Natural killer cell (primary cell): Measurements from ENCODE around the gene HDAC4. TPM values are rescaled to one million over a fixed set of nuclear protein-coding genes. Genes with fewer than 3 reads are reported as not detected.

Experiments
- ATAC-seq, 3 donors: fragments of 150-1000 bp in 2 of 3; fragments of 200-7000 bp in 1 of 3; cut with Tn5 transposase; 1 replicate in 1 of 3; 2 replicates in 2 of 3; pipeline ENCODE4 v1.10.0; 2021; ENCODE audit warnings: mild to moderate bottlenecking in 2 of 3, moderate library complexity in 2 of 3
- DNase-seq, 2 donors: peaks; one replicate each; pipeline versions ENCODE4 v3.0.0 to v3.0.0-alpha.2; 2013 to 2021; ENCODE audit warnings: mixed read lengths in 1 of 2
- H3K27ac ChIP-seq: one replicate; pipeline ENCODE4 v1.5.1; 2013; ENCODE audit warnings: mild to moderate bottlenecking, low read length
- H3K27me3 ChIP-seq: one replicate; pipeline ENCODE4 v1.6.1; 2013; ENCODE audit warnings: low read length; ENCODE audit not compliant: control insufficient read depth, insufficient read depth
- H3K36me3 ChIP-seq: one replicate; pipeline ENCODE4 v1.6.1; 2013; ENCODE audit warnings: low read length; ENCODE audit not compliant: control insufficient read depth, insufficient read depth
- H3K4me1 ChIP-seq: one replicate; pipeline ENCODE4 v1.6.1; 2013; ENCODE audit warnings: low read length; ENCODE audit not compliant: control insufficient read depth, insufficient read depth
- H3K4me3 ChIP-seq: one replicate; pipeline ENCODE4 v1.5.1; 2013; ENCODE audit warnings: low read length
- H3K9me3 ChIP-seq: one replicate; pipeline ENCODE4 v1.6.1; 2013; ENCODE audit warnings: low read length; ENCODE audit not compliant: control insufficient read depth, insufficient read depth
- H3K27ac Mint-ChIP-seq, 2 donors: one replicate each; pipeline ENCODE4 v1.8.0; 2022; ENCODE audit warnings: mild to moderate bottlenecking in 2 of 2, mixed read lengths in 2 of 2, moderate library complexity in 1 of 2
- H3K27me3 Mint-ChIP-seq, 2 donors: one replicate each; pipeline ENCODE4 v1.8.0; 2022; ENCODE audit warnings: low read depth in 2 of 2, mixed read lengths in 2 of 2
- H3K36me3 Mint-ChIP-seq: one replicate; pipeline ENCODE4 v1.8.0; 2022; ENCODE audit warnings: mixed read lengths
- H3K4me1 Mint-ChIP-seq, 2 donors: one replicate each; pipeline ENCODE4 v1.8.0; 2022; ENCODE audit warnings: mixed read lengths in 2 of 2
- H3K4me3 Mint-ChIP-seq: one replicate; pipeline ENCODE4 v1.8.0; 2022; ENCODE audit warnings: mild to moderate bottlenecking, moderate library complexity, mixed read lengths
- H3K9me3 Mint-ChIP-seq, 2 donors: one replicate each; pipeline ENCODE4 v1.8.0; 2022; ENCODE audit warnings: mixed read lengths in 2 of 2
- CTCF ChIP-seq: fragments of 200-600 bp; IDR thresholded peaks from one replicate; pipeline ENCODE4 v1.8.0; 2022; ENCODE audit warnings: antibody characterized with exemption
- WGBS: methylation state at CpG from one replicate; pipeline ENCODE4 v1.1.7; 2013; ENCODE audit warnings: missing lambda C conversion rate; ENCODE audit not compliant: insufficient coverage; 5-methylcytosine and 5-hydroxymethylcytosine counted together
- intact Hi-C: fragments of 100-400 bp; cut with micrococcal nuclease; formaldehyde crosslinking; loops from one replicate; pipeline ENCODE4 v1.14.2; 2022
- total RNA-seq, 4 donors: library from RNA; stranded (reverse); fragments of 120-200 nt in 1 of 4; gene quantifications; one replicate each; pipeline versions ENCODE4 v1.2.3 to v1.2.4, GENCODE V29; 2013 to 2022

HDAC4 gene
- total RNA-seq, 3 donors from 2014 or later (not counting 1 experiment from before 2014, with no cell fraction given) = 74.9 to 105 (median 100) TPM

- no peaks in the 10 kb centered on the region for H3K36me3 Mint-ChIP-seq
- no peaks in the 10 kb centered on the region for H3K9me3 Mint-ChIP-seq
- peak in 1 of 3 donors; percentile 12 for ATAC-seq
- Histone ChIP-seq H3K27ac (no peak overlapping the region), H3K4me3 (no peak overlapping the region), H3K4me1 (peaks cover 12% of the 10 kb centered on the region), H3K27me3 (no peaks in the 10 kb centered on the region), H3K9me3 (no peaks in the 10 kb centered on the region), H3K36me3 (no peaks in the 10 kb centered on the region)
- no peaks in the 10 kb centered on the region for H3K27me3 Mint-ChIP-seq
- intact Hi-C loops = no loop called here
- peaks cover 0 to under 1% of the 10 kb centered on the region in 2 donors for H3K4me1 Mint-ChIP-seq
- H3K4me3 Mint-ChIP-seq = no peak overlapping the region
- WGBS = 96% methylated on average over 34 of the region's 34 CpGs
- H3K27ac Mint-ChIP-seq = no peak overlapping the region
- TF ChIP-seq CTCF = no peak
- DNase-seq = peak in 1 of 2 donors; percentile 4
Measured at GRCh38 chr2:239371726-239372686, 28.8 kb downstream of the HDAC4 start.

- Mint-ChIP-seq H3K4me1 (peaks cover 0 to under 1% of the 10 kb centered on the region in 2 donors), H3K9me3 (no peaks in the 10 kb centered on the region), H3K4me3 (no peak overlapping the region), H3K27ac (no peak overlapping the region), H3K27me3 (no peaks in the 10 kb centered on the region), H3K36me3 (no peaks in the 10 kb centered on the region)
- ATAC-seq = no peak
- no peak for TF ChIP-seq CTCF
- no peak overlapping the region for H3K4me3 ChIP-seq
- intact Hi-C loops = no loop called here
- no peaks in the 10 kb centered on the region for H3K36me3 ChIP-seq
- H3K9me3 ChIP-seq = no peaks in the 10 kb centered on the region
- H3K27ac ChIP-seq = no peak overlapping the region
- H3K27me3 ChIP-seq = no peaks in the 10 kb centered on the region
- 97% methylated on average over 13 of the region's 13 CpGs for WGBS
- peak in 1 of 2 donors; percentile 11 for DNase-seq
- H3K4me1 ChIP-seq = peaks cover 12% of the 10 kb centered on the region
Measured at GRCh38 chr2:239370876-239371725, 29.7 kb downstream of the HDAC4 start.

GRCh38 chr2:239370403-239370802 lies 30.4 kb downstream of the HDAC4 start:
- Histone ChIP-seq H3K9me3 (no peaks in the 10 kb centered on the region), H3K27me3 (no peaks in the 10 kb centered on the region), H3K4me1 (peaks cover 12% of the 10 kb centered on the region), H3K27ac (peak overlapping the region; percentile 66), H3K36me3 (no peaks in the 10 kb centered on the region), H3K4me3 (no peak overlapping the region)
- 97% methylated on average over 9 of the region's 9 CpGs for WGBS
- intact Hi-C loops = no loop called here
- Mint-ChIP-seq H3K9me3 (no peaks in the 10 kb centered on the region), H3K27ac (no peak overlapping the region), H3K4me1 (peaks cover 6 to 8% of the 10 kb centered on the region in 2 donors), H3K27me3 (no peaks in the 10 kb centered on the region), H3K36me3 (no peaks in the 10 kb centered on the region), H3K4me3 (no peak overlapping the region)
- no peak for TF ChIP-seq CTCF
- peak in 1 of 3 donors; percentile 6 for ATAC-seq
- peak in 1 of 2 donors; percentile 12 for DNase-seq
